ENCODE measurements around the gene IVNS1ABP.

GRCh38 chr1:185349556-185349955, 32.5 kb upstream of the IVNS1ABP start:
- TF ChIP-seq CTCF (IDR thresholded peaks at IDR 0.05; ENCODE audit: poor library complexity) (no peak), EZH2 (IDR thresholded peaks at IDR 0.05; ENCODE audit: borderline replicate concordance) (no peak), EZH2phosphoT487 (IDR thresholded peaks at IDR 0.05; ENCODE audit: low read depth, severe bottlenecking, unreplicated experiment) (no peak)

Measured in hepatocyte (in vitro differentiated cells).